ENCODE measurements around the gene MYBBP1A.

DNA sequence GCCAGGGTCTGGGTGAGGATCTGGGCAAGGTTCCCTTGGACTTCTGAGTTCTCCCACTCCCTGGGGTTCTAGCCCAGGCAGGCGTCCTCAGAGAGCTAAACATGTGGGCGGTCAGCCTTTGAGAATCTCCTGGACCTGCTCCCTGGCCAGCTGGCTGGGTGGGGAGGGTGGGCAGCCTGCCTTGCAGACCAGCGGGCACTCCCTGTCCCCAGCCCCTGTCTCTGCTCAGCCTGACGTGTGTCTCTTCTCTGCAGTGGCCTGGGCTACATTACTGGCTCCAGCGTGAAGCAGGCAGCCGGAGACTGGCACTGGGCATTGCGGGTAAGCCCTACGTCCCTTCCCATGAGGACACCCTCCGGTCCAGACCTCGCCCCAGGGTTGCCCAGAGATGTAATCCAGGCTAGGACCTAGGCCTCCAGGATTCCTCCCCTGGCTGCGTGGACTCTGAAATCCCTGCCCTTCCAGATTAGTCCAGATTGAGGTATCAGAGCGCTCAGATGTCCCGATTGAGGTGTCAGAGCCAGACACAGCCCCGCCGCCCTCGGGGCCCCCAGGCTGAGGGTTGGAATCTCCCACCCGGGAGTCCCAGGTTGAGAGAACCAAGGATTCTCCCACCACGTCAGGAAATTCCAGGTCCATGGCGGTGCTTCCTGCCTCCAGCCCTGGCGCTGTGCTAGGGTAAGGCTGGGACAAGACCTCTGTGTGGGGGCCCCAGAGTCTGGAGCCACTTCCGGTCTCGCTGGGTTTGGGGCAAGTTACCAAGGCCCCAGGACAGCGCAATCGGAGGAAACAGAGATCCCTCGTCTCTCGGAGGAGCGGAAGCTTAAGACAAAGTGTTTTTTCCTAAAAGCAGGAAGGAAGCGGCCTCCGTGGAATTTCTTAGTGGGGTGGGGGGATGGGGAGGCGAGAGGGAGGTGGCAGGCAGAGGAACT, 24.1 kb downstream of the MYBBP1A start:
- TF ChIP-seq EP300 (IDR thresholded peaks at IDR 0.05) (no peak), GATA3 (IDR thresholded peaks at IDR 0.05; ENCODE audit: borderline replicate concordance) (no peak), POLR2A (IDR thresholded peaks at IDR 0.05; ENCODE audit: low read length) (no peak)
